Mucosa of descending colon (tissue), 3 donors: ENCODE data around the gene RPS25. TPM values are rescaled to one million over a fixed set of nuclear protein-coding genes. Genes with fewer than 3 reads are reported as not detected.
A peak's percentile ranks its signal among the peaks of the same experiment; 100 is the strongest.

Source experiments
- ATAC-seq: fragments of 200-7000 bp; cut with Tn5 transposase; one replicate; pipeline ENCODE4 v1.9.1; 2020; ENCODE audit warnings: mild to moderate bottlenecking, moderate library complexity
- DNase-seq, 3 donors: peaks; one replicate each; pipeline ENCODE4 v3.0.0-alpha.2; 2020
- H3K36me3 ChIP-seq: fragments of 200-600 bp; one replicate; pipeline ENCODE4 v1.8.0; 2021; ENCODE audit warnings: low read depth, mild to moderate bottlenecking
- H3K4me1 ChIP-seq: fragments of 200-600 bp; one replicate; pipeline ENCODE4 v1.8.0; 2021; ENCODE audit warnings: low read depth, mild to moderate bottlenecking
- H3K4me3 ChIP-seq: fragments of 200-600 bp; one replicate; pipeline ENCODE4 v1.8.0; 2021; ENCODE audit warnings: mild to moderate bottlenecking
- H3K9me3 ChIP-seq: fragments of 200-600 bp; one replicate; pipeline ENCODE4 v1.8.0; 2021; ENCODE audit warnings: mild to moderate bottlenecking
- CTCF ChIP-seq: fragments of 200-600 bp; IDR thresholded peaks from one replicate; pipeline ENCODE4 v1.8.0; 2022; ENCODE audit warnings: antibody characterized with exemption, mild to moderate bottlenecking
- intact Hi-C, 2 donors: fragments of 100-400 bp; cut with DNase I in 1 of 2; cut with micrococcal nuclease in 1 of 2; formaldehyde crosslinking; loops; one replicate each; pipeline versions ENCODE4 v1.11.0 to v1.11.1; 2022; cut with DNase I, micrococcal nuclease
- total RNA-seq, 3 donors: library from RNA; stranded (reverse); fragmentation: NEBNext Ultra II Directional in 2 of 3; extraction: Animal tissue kit (Norgen Biotek cat#: 25700) in 2 of 3; gene quantifications; one replicate each; pipeline versions ENCODE4 v1.2.1 to v1.2.4, GENCODE V29; 2021 to 2023
- donor health status: DM: no; HTN: no; CAD: no; lungs with moderate emphysema.
- donor health status: DM: no; HTN: no; CAD: no.
- donor health status: DM: no; HTN: yes; CAD: no.

RPS25 gene
- total RNA-seq, 3 donors from 2014 or later = 721 to 887 (median 781) TPM

GRCh38 chr11:119006656-119007055, 11.5 kb downstream of the RPS25 start:
- DNase-seq (no peak), ATAC-seq (no peak)
- H3K4me1 ChIP-seq = no peaks in the 10 kb centered on the region
- no peaks in the 10 kb centered on the region for H3K36me3 ChIP-seq
- intact Hi-C loops = no loop called here
- no peaks in the 10 kb centered on the region for H3K9me3 ChIP-seq
- no peak overlapping the region for H3K4me3 ChIP-seq
- no peak for TF ChIP-seq CTCF

GRCh38 chr11:119000906-119001305, 17.2 kb downstream of the RPS25 start:
- ATAC-seq (no peak), DNase-seq (no peak)
- no peak for TF ChIP-seq CTCF
- H3K4me3 ChIP-seq = no peak overlapping the region
- intact Hi-C loops = no loop called here
- H3K4me1 ChIP-seq = peaks cover 5% of the 10 kb centered on the region
- H3K36me3 ChIP-seq = no peaks in the 10 kb centered on the region
- H3K9me3 ChIP-seq = no peaks in the 10 kb centered on the region

- no peaks in the 10 kb centered on the region for H3K36me3 ChIP-seq
- intact Hi-C loops = no loop called here
- no peak for TF ChIP-seq CTCF
- DNase-seq (no peak), ATAC-seq (no peak)
- peaks cover 5% of the 10 kb centered on the region for H3K4me1 ChIP-seq
- no peaks in the 10 kb centered on the region for H3K9me3 ChIP-seq
- no peak overlapping the region for H3K4me3 ChIP-seq
Observed at GRCh38 chr11:118998822-118999221, 19.3 kb downstream of the RPS25 start.

- H3K36me3 ChIP-seq = no peaks in the 10 kb centered on the region
- intact Hi-C loops = no loop called here
- ATAC-seq (peak; percentile 52), DNase-seq (no peak)
- peaks cover 5% of the 10 kb centered on the region for H3K4me1 ChIP-seq
- peak overlapping the region; percentile 78 for H3K4me3 ChIP-seq
- TF ChIP-seq CTCF = no peak
- H3K9me3 ChIP-seq = no peaks in the 10 kb centered on the region
Observed at GRCh38 chr11:118998388-118998717, 19.8 kb downstream of the RPS25 start.

GRCh38 chr11:118997627-118998387, 20.3 kb downstream of the RPS25 start, which contains the start of gene CENATAC:
CENATAC (plus strand) TSS chr11:118998138; CDS start chr11:118998198, 60 bp downstream.
- intact Hi-C loops = no loop called here
- no peaks in the 10 kb centered on the region for H3K36me3 ChIP-seq
- peak within 1 kb of the TSS; percentile 78 for H3K4me3 ChIP-seq
- DNase-seq (peak; percentile 96 to 97 (median 97)), ATAC-seq (peak; percentile 100)
- H3K4me1 ChIP-seq = peaks cover 5% of the 10 kb centered on the region
- no peak for TF ChIP-seq CTCF
- H3K9me3 ChIP-seq = no peaks in the 10 kb centered on the region
